Activated naive CD8-positive, alpha-beta T cell treated with anti-CD3 and anti-CD28 coated beads, Interleukin-2, amount 50 U/mL, for 16 hours (primary cell): ENCODE results near the gene DNMT3A.
A peak's percentile ranks its signal among the peaks of the same experiment; 100 is the strongest.
"Not testable (repeated sequence)": the region's sequence is repeated elsewhere in the genome, so short reads cannot be mapped to it uniquely, and the experiment has no call there.

Experiments
- DNase-seq: peaks from one replicate; pipeline ENCODE4 v3.0.0-alpha.2; 2020; ENCODE audit warnings: low read depth, low spot score

The DNMT3A gene

GRCh38 chr2:25284756-25285155 lies 57.0 kb downstream of the DNMT3A start:
- no peak for DNase-seq

- no peak for DNase-seq
Measured at GRCh38 chr2:25283921-25284320, 57.8 kb downstream of the DNMT3A start.

GRCh38 chr2:25281941-25282340 lies 59.8 kb downstream of the DNMT3A start:
- no peak for DNase-seq

- no peak for DNase-seq
Measured at GRCh38 chr2:25281522-25281921, 60.2 kb downstream of the DNMT3A start.

- no peak for DNase-seq
Measured at GRCh38 chr2:25280051-25280687, 61.6 kb downstream of the DNMT3A start.

- no peak for DNase-seq
Measured at GRCh38 chr2:25279091-25279651, 62.6 kb downstream of the DNMT3A start.

- DNase-seq: peak; percentile 42
Measured at GRCh38 chr2:25276569-25277465, 64.9 kb downstream of the DNMT3A start.

GRCh38 chr2:25275575-25275965 lies 66.2 kb downstream of the DNMT3A start:
- no peak for DNase-seq

GRCh38 chr2:25274868-25275574 lies 66.7 kb downstream of the DNMT3A start:
- DNase-seq: peak; percentile 25

GRCh38 chr2:25273985-25274535 lies 67.7 kb downstream of the DNMT3A start:
- no peak for DNase-seq

GRCh38 chr2:25272705-25273104 lies 69.0 kb downstream of the DNMT3A start:
- DNase-seq: not testable (repeated sequence)

- DNase-seq: no peak
Measured at GRCh38 chr2:25270061-25270460, 71.7 kb downstream of the DNMT3A start.

GRCh38 chr2:25269233-25269632 lies 72.5 kb downstream of the DNMT3A start:
- DNase-seq: no peak

GRCh38 chr2:25268139-25268538 lies 73.6 kb downstream of the DNMT3A start:
- DNase-seq: no peak

GRCh38 chr2:25266399-25266798 lies 75.3 kb downstream of the DNMT3A start:
- no peak for DNase-seq

GRCh38 chr2:25265802-25266201 lies 75.9 kb downstream of the DNMT3A start:
- no peak for DNase-seq

GRCh38 chr2:25265001-25265400 lies 76.7 kb downstream of the DNMT3A start:
- DNase-seq: no peak

GRCh38 chr2:25262288-25262687 lies 79.4 kb downstream of the DNMT3A start:
- DNase-seq: no peak

GRCh38 chr2:25259737-25260124 lies 82.0 kb downstream of the DNMT3A start:
- DNase-seq: no peak

- no peak for DNase-seq
Measured at GRCh38 chr2:25258847-25259736, 82.6 kb downstream of the DNMT3A start.
